GM18870 (cell line): ENCODE results near the gene FAM168A.

ENCODE experiments used
- ATAC-seq: cut with Tn5 transposase; IDR thresholded peaks from one replicate; pipeline ENCODE4 v1.9.1; 2021; ENCODE audit warnings: moderate library complexity; ENCODE audit not compliant: unreplicated experiment

Gene FAM168A

DNA sequence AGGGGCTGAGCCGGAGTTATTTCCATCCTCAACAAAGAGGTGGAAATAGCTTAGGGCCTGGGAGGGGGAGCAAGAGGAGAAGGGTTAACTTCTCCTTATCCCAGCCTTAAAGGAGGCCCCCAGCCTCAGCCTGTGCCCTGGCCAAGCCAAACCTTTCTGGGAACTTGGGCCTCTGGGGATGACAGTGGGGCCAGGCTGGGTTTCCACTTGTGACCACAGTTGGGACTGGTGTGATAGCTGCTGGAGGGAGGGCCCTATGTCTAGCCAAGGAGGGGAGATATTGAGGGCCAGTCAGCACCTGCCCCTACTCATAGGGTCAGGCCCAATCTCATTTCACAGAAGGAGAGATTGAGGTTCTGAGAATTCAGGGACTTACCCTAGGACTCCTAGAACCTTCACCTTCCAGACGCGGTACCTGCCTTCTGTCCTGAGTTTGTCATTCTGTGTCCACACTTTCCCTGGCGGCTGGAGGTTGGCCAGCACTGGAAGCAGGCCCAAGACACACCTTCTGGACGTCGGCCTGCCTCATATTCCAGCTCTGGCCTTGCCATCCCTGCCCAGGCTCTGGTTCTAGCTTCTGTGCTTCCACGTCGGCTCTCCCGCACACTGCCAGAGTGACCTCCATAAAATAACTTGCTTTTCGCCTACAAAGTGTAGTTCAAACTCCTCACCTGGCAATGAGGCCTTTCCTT lies 218.6 kb downstream of the FAM168A start:
- ATAC-seq = no peak

DNA sequence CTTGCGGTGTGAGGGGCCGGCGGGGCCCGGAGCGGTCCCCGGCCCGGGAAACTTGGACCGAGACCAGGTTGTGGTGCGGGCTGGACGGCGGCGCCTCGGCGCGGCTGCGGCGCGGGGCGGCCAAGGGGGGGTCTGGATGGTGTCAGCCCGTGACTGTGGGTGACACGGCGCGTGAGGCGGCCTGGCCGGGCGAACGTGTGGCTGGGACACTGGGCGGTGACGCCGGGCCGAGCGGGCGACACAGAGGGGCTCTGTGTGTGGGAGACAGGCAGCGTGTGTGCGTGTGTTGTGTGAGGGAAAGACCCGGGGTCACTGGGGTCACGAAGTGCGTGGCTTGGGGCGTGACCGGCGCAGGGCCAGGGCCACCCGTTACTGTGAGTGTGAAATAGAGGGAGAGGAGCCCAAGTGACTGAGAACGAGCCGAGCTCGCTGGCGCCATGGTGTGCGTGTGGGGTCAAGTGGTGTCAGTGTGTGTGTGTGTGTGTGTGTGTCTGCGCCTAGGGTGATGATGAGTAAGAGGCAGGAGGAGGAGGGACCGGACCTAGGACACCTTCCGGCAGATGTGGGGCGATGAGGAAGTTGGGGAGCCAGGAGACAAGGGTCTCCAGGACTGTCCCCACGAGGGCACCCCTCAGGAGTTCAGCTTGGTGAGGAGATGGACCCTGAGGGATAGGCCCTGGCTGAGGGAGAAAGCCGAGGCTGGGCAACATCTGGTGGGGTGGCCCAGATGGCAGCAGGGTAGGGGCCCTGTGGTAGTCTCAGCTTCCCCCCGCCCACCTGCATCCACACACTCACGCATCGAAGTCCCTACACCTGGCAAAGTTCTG lies 220.9 kb downstream of the FAM168A start:
- peak; percentile 28 for ATAC-seq

DNA sequence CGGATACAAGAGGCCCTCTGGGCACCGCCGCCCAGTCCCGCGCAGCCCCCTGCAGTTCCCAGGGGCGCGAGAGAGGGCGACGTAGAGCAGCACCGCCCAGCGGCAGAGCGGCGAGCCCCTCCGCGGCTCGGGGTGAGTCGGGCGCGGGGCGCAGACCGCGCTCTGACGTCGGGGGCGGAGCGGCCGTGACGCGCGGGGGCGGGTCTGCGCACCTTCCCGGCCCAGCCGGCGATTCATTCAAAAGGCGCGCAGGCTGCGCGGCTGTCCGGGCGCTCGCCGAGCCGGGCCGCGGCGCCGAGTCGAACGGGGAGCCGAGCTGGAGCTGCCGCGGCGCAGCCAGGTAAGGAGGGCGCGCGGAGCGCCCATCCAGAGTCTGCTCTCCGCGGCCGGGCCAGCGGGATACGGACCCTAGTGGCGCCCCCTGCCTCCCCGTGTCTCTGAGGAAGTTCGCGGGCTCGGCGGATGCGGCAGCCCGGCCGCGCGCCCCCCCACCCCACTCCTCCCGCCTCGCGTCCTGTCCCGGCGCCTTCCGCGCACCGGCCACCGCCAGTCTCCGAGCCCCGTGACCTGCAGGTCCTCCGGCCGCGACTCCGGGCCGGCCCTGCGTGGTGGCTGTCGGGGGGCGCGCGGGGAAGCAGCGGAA lies 221.6 kb downstream of the FAM168A start, which contains the start of gene RELT:
RELT (plus strand) TSS at position 240 of the 643 bp plus-strand sequence. CDS start 12,738 bp downstream, outside the sequence.
- peak; percentile 53 for ATAC-seq

DNA sequence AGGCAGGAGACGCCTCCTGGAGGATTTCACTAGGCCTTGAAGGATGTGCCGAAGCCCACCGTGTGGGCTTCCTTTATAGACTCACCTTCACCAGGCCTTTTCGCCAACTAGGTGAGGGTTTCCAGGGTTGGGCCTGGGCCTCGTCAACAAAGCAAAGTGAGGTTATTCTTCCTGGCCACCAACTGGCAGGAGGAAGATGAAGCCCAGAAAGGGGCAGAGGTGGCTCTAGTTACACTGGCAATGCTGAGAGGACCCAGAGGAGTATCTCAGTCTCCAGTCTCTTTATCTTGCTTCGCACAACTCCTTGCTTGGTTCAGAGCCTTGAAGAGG lies 222.1 kb downstream of the FAM168A start:
- no peak for ATAC-seq

DNA sequence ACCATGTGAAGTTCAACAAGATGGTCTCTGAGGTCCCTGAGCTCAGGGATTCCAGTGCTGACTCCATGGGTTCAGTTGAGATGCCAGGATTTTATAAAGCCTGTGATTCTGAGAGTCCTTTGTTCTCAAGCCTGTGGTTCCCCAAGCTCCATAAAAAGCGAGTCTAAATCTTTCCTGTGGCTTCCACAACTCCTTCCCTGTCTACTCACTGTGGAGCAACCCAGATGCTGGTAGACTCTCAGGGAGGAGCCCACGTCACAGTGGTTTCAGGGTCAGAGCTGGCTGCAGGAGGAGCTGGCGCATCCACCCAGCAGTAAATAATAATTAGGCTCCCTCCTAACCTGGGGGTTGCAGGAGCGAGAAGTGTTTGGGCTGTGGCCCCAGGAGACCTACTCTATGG lies 223.8 kb downstream of the FAM168A start:
- ATAC-seq = no peak

DNA sequence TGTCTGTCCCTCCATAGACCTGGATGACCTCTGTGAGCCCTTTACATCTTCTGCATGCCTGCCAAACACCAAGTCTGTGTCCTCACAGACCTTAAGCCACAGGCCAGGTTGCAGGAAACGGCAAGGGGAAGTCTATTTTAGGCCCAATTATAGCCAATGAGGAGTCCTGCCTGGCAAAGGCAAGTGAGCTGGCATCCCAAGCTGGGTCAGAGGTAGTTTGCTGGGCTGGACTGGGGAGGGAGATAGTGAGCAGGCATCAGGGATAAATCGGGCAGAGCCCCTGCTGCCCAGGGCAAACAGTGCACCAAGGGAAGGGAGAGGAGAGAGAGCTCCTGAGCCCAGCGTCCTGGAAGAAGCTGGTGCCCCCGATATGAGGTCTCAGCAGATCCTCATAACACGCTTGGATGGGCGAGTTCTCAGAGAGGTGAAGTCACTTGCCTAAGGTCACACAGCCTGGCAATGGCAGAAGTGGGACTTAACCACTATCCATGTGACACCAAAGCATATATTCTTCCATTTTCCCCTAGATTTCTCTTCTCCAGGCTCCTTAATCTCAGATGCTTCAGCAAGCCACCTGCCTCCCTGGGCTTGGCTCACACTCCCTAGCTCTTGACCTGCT lies 225.4 kb downstream of the FAM168A start:
- ATAC-seq = no peak

DNA sequence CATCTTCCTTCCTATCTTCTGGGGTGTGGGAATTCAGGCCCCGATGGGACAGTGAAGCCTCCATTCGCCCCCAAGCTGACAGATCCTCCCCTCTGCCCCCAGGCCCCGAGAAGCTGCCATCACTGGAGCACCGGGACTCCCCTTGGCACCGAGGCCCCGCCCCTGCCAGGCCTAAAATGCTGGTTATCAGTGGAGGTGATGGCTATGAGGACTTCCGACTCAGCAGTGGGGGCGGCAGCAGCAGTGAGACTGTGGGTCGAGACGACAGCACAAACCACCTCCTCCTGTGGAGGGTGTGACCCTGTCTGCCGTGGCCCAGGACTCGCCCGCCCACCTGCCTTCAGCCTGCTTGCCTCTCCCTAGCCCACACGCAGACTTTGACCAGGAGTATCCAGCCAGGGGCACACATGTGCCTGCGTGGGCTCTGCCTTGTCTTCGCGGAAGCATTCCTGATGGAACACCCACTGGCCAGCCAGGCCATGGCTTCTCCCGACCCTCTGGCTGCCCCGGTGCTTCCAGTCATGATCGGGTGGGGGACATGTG lies 230.4 kb downstream of the FAM168A start:
- ATAC-seq = no peak

DNA sequence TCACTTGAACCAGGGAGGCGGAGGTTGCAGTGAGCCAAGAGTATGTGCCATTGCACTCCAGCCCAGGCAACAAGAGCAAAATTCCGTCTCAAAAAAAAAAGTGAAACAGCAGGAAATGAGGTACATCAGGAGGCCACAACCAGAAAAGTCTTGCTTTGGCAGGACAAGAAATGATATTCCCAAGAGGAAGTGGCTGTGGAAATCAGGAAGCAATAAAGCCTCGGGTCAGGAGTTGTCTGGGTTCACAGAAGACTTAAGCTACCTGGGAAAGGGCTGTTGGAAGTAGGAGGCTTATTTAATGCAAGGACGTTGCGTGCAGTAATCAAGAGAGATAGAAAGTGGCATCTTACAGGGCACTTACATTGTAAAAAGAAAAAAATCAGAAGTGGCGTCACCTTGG lies 231.0 kb downstream of the FAM168A start:
- ATAC-seq = no peak

DNA sequence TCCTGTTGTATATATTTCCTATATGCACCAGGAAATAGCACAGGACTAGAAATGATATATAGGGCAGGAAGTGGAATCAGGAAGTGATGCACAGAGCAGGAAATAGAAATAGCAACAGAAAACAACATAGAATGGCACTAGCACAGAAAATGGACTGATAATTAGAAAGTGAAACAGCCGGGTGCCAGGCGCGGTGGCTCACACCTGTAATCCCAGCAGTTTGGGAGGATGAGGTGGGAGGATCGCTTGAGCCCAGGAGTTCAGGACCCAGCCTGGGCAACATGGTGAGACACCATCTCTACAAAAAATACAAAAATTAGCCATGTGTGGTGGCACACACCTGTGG lies 231.7 kb downstream of the FAM168A start:
- no peak for ATAC-seq

DNA sequence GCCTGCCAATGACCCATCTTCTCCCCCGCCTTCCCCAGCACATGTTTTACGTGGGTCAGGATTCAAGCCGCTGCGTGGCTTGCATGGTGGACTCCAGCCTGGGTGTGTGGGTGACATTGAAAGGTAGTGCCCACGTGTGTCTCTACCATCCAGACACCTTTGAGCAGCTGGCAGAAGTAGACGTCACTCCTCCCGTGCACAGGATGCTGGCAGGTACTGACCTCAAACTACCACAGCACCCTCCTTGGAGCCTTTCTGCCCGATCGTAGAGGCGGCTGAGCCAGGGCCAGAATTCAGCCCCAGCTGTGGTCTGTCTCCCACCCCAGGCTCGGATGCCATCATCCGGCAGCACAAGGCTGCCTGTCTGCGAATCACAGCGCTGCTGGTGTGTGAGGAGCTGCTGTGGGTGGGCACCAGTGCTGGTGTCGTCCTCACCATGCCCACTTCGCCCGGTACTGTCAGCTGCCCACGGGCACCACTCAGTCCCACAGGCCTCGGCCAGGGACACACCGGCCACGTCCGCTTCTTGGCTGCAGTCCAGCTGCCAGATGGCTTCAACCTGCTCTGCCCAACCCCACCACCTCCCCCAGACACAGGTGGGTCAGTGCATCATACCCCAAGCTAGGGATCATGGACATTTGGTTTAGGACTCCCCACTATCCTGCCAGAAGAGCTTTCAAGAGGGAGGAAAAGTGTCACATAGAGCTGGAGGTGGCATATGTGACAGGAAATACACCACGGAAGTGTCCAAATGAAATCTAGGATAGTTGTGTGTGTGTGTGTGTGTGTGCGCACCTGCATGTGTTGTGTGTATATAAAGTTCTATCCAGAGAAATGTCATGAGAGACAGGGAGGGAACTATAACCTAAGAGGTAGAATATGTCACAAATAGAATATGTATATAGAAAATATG lies 232.3 kb downstream of the FAM168A start:
- no peak for ATAC-seq

DNA sequence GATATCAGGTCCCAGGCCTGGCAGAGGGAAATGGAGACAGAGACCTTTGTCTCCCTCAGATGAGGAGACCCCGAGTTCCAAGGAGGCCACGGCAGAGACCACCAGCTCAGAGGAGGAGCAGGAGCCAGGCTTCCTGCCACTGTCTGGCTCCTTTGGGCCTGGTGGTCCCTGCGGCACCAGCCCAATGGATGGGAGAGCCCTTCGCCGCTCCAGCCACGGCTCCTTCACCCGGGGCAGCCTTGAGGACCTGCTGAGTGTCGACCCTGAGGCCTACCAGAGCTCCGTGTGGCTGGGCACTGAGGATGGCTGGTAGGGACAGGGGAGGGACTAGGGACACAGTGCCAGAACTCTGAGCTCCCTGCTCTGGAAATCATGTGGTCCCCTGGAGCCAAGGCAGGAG lies 234.8 kb downstream of the FAM168A start:
- no peak for ATAC-seq

DNA sequence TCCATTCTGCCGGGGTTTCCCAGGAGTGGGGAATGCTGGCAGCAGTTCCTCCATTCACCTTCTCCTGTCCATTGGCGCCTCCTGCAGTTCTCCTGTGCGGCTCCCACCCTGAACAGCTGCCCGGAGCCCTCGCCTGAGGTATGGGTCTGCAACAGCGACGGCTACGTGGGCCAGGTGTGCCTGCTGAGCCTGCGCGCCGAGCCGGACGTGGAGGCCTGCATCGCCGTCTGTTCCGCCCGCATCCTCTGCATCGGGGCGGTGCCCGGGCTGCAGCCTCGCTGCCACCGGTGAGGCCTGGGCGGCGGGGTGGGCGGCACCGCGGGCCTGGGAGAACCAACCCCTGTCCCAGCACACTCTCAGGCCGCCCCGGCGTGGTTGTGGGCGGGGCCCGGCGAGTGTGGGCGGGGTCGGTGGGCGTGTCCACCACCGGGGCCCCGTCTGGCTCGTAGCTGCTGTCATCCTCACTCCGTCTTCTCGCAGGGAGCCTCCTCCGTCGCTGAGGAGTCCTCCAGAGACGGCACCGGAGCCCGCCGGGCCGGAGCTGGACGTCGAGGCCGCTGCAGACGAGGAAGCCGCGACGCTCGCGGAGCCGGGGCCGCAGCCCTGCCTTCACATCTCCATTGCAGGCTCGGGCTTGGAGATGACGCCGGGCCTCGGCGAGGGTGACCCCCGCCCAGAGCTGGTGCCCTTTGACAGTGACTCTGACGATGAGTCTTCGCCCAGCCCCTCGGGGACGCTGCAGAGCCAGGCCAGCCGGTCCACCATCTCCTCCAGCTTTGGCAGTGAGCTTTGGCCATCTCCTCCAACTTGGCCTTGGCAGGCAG lies 235.7 kb downstream of the FAM168A start:
- no peak for ATAC-seq

DNA sequence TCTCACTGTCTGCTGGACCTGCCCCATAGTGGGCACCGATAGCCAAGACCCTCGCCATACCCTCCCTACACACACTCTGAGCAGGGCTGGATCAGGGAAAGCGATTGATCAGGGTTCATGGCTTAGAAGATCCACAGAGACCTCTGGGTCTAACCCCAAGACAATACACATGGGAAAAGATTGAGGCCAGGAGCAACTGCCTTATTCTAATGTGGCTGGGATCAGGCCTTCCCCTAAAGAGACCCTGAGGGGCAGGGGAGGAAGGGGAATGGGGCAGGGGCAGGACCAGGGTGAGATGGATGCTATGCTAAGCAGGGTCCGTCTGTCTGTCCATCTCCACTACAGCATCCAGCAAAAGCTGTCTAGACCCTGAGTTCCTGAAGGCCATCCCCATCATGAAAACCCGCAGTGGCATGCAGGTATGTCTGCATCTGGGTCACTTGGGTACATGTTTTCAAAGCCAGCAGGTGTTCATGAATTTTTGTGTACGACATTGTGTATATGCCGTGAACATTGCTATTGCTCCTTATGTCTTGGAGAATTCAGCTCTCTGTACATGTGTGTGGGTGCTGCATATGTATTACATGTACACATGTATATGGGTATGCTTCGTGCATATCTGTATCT lies 237.1 kb downstream of the FAM168A start:
- ATAC-seq = no peak

DNA sequence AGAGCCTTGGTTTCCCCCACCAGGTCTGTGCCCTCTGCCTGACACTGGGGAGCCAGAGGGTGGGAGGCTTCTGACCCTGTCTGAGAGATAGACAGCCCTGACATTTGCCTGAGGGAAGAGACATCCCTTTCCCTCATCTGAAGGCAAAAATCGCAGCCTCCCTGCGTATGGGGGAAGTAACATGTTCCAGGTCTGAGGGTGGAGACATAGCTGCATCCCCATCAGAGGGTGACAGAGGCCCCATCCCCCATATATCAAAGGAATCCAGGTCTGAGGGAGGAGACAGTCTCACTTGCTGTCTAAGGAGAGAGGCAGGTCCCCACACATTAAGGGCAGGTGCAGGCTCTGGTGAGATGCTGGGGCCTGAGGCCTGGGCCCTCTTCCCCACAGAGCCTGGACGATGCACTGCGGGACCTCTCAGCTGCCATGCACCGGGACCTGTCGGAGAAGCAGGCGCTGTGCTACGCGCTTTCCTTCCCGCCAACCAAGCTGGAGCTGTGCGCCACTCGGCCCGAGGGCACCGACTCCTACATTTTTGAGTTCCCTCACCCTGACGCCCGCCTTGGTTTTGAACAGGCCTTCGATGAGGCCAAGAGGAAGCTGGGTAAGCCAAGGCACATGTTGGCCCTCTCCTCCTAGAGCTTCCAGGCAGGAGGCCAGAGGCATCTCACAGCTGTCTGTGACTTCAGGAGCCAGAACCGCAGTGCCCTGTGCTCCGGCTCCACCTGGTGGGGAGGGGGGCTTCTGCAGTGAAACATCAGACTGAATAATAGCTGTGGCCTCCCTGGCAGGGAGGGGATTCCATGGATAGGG lies 237.8 kb downstream of the FAM168A start:
- no peak for ATAC-seq

DNA sequence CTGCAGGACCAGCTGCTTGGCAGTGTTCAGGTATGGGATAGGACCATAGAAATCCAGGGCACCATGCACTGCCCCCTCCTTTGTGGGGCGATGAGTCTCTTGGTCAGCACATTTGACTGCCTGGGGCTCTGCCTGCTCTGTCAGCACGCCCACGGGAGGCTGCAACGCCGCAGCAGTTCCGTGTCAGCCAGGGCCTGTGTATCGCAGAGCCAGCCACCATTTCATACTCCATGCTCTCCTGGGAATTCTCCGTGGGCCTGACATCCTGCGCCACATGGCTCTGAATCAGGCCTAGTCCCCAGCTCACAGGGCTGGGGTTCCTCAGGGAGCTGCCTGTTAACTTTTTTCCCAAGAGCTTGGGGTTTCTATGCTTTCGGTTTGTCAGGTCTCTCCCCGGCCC lies 238.6 kb downstream of the FAM168A start:
- ATAC-seq = no peak

DNA sequence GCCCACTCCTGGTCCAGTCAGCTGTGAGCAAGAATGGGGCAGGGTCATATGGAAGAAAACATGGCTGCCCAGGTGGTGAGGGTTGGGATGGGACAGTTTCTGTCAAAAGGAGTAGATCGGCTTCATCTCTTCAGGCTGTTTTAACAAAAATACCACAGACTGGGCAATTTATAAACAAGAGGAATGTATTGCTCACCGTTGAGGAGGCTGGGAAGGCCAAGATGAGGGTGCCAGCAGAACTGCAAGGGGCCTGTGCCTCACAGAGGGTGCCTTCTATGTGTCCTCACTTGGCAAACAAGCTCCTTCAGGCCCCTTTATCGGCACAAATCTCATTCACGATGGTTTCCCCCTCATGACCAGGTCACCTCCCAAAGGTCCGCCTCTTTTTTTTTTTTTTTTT lies 239.8 kb downstream of the FAM168A start:
- ATAC-seq = no peak

DNA sequence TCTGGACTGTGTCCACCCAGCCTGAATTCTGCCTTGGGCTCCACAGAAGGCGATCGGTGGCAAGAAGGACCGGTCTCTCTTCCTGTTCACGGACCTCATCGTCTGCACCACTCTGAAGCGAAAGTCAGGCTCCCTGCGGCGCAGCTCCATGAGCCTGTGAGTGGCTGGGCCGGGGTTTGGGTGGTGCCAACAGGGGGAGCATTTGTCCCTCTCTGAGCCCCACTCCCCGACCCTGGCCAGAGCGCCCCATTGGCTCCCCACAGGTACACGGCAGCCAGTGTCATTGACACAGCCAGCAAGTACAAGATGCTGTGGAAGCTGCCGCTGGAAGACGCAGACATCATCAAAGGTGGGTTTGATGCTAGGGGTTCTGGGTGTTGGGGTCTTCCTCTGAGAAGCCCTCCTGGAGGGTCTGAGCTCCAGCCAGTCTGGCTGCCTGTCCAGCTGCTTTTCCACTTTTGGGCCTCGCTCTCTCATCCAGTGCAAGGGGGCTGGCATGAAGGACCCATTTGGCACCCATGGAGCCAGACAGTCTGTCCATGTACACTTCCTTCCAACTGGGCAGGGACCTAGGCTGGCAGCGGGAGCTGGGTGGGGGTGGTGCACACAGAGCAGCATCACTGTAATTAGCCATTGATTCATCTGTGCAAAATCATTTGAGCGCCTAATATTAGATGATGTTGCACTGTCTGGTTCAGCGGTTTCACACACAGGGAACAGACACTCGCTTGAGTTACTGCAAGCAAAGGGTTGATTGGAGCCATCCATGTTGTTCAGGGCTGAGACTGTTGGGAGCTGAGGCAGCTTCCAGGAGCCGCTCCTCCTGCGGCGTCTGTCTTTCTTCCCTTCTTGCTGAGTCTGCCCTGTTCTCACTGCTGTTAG lies 240.7 kb downstream of the FAM168A start:
- ATAC-seq = no peak
